ENCODE measurements around the gene NCAN. TPM values are rescaled to one million over a fixed set of nuclear protein-coding genes. Genes with fewer than 3 reads are reported as not detected.

Gene NCAN
- total and polyA plus RNA-seq, 9 of the 15 experiments (the other 6 are each of a cell fraction or from before 2014, with no cell fraction given): 0.04 TPM; not detected in 8

DNA sequence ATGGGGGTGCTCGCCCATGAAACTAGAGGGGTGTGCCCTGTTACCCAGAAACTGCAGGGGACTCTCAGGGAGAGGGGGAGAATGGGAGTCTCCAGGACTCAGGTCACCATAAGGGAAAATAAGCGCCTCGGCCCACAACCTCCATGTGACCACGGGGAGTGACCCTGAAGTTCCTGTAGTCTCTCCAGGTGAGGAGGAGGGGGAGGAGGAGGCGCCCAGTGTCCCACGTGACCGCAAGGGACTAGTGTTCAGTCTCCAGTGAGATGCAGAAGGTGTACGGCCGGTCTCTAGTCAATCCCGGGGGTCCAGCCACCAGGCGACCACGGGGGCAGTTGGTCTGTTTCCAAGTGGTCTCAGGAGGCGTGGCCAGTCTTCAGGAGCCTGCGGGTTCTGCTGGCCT, 45.4 kb downstream of the NCAN start:
- H3K9me3 ChIP-seq (replicated peaks; ENCODE audit: control insufficient read depth, insufficient read depth, low read depth, low read length): peaks cover 1% of the 10 kb centered on the region; the same call in 1 of the 2 replicates
- H3K27ac ChIP-seq (ENCODE audit: extremely low read depth, low read depth, low read length): no peak overlapping the region
- BruUV-seq (replicated peaks): no TSS peak
- H3K27me3 ChIP-seq (ENCODE audit: control insufficient read depth in 2 of 2, insufficient read depth in 2 of 2, low read length in 2 of 2): peaks cover 17 to 37% of the 10 kb centered on the region in 2 experiments; a peak in 4 of 5 replicates
- TF ChIP-seq HDAC8 (tag; IDR thresholded peaks at IDR 0.05) (no peak), RAD51 (IDR thresholded peaks at IDR 0.05; ENCODE audit: borderline replicate concordance, low read depth) (peak; percentile 49), TAF15 (IDR thresholded peaks at IDR 0.05; ENCODE audit: low read depth, low read length) (no peak), TAF1 (IDR thresholded peaks at IDR 0.05; ENCODE audit: control insufficient read depth, extremely low read depth, insufficient read depth, low read length, severe bottlenecking) (no peak), SRSF1 (IDR thresholded peaks at IDR 0.05; ENCODE audit: low read depth, low read length) (no peak), L3MBTL2 (IDR thresholded peaks at IDR 0.05) (peak; percentile 40; the same call in 1 of the 2 replicates), FOXJ2 (tag; IDR thresholded peaks at IDR 0.05) (no peak)
- TF ChIP-seq, protein P1, sequence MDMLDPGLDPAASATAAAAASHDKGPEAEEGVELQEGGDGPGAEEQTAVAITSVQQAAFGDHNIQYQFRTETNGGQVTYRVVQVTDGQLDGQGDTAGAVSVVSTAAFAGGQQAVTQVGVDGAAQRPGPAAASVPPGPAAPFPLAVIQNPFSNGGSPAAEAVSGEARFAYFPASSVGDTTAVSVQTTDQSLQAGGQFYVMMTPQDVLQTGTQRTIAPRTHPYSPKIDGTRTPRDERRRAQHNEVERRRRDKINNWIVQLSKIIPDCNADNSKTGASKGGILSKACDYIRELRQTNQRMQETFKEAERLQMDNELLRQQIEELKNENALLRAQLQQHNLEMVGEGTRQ (CRISPR knock-in tag; IDR thresholded peaks at IDR 0.05): peak; percentile 66
- TF ChIP-seq, protein P2, sequence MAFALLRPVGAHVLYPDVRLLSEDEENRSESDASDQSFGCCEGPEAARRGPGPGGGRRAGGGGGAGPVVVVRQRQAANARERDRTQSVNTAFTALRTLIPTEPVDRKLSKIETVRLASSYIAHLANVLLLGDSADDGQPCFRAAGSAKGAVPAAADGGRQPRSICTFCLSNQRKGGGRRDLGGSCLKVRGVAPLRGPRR (CRISPR knock-in tag; IDR thresholded peaks at IDR 0.05): no peak
- TF ChIP-seq, protein P3, sequence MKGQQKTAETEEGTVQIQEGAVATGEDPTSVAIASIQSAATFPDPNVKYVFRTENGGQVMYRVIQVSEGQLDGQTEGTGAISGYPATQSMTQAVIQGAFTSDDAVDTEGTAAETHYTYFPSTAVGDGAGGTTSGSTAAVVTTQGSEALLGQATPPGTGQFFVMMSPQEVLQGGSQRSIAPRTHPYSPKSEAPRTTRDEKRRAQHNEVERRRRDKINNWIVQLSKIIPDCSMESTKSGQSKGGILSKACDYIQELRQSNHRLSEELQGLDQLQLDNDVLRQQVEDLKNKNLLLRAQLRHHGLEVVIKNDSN (CRISPR knock-in tag; IDR thresholded peaks at IDR 0.05): peak; percentile 74
- no peaks in the 10 kb centered on the region for H3K36me3 ChIP-seq (ENCODE audit: control insufficient read depth, insufficient read depth, low read length)
- H3K79me2 ChIP-seq (ENCODE audit: control insufficient read depth, insufficient read depth, low read length): no peaks in the 10 kb centered on the region
- in situ Hi-C loops (cut with MboI): no loop called here
- intact Hi-C loops (cut with micrococcal nuclease): no loop called here
- ChIA-PET CTCF (ENCODE audit: low intra/inter-chr PET ratio) (no interaction called here), POLR2A (interaction anchor here (1.1 kb wide), 1 partner anchor 9 kb away, joined by 3 read pairs; no protein-coding TSS in a partner anchor)
- no peak overlapping the region for H3K4me3 ChIP-seq
- no peak overlapping the region for H2AFZ ChIP-seq (ENCODE audit: low read depth, low read length)
- ATAC-seq (peak; percentile 45), FAIRE-seq (no peak), DNase-seq (ENCODE audit: extremely low read depth in 1 of 4, low spot score in 3 of 4) (peak in 1 of 4 experiments; percentile 24)
- 8% methylated on average over 10 of the region's 14 CpGs for WGBS (ENCODE audit: insufficient coverage, low coverage, missing lambda C conversion rate)
- 0 out of 2 replicates have a peak, but pooled peaks cover 7% of the 10 kb centered on the region for H4K20me1 ChIP-seq (replicated peaks; ENCODE audit: control insufficient read depth, insufficient read depth, low read length)
- no peaks in the 10 kb centered on the region for H3K9me1 ChIP-seq (ENCODE audit: control insufficient read depth, insufficient read depth, low read length)
- no peak overlapping the region for H3K4me2 ChIP-seq (ENCODE audit: insufficient read depth, low read length)
- H3K4me1 ChIP-seq (replicated peaks in 1 of 2; ENCODE audit: control insufficient read depth in 2 of 2, insufficient read depth in 2 of 2, low read length in 2 of 2): peaks cover 0 to 32% of the 10 kb centered on the region in 2 experiments; a peak in 3 of 5 replicates
- no peak overlapping the region for H3K9ac ChIP-seq (ENCODE audit: insufficient read depth in 1 of 2, low read depth in 2 of 2, low read length in 2 of 2)

Measured in K562 (cell line).